GM08714 (cell line): Measurements from ENCODE around the gene MPG.

Experiments used
- H3K4me3 ChIP-seq: fragments of 200-500 bp; sonication (Bioruptor generic); 2 replicates; pipeline ENCODE4 v1.5.1; 2014; ENCODE audit warnings: mild to moderate bottlenecking, low read length, inconsistent platforms
- ZNF274 ChIP-seq: IDR thresholded peaks from 2 replicates; pipeline ENCODE4 v1.6.1; 2012; ENCODE audit warnings: mild to moderate bottlenecking, low read depth, low read length

Gene MPG

GRCh38 chr16:92431-93339, 14.7 kb downstream of the MPG start:
- H3K4me3 ChIP-seq: no peak overlapping the region
- no peak for TF ChIP-seq ZNF274

GRCh38 chr16:94918-95265, 16.9 kb downstream of the MPG start:
- no peak overlapping the region for H3K4me3 ChIP-seq
- TF ChIP-seq ZNF274: no peak

- no peak overlapping the region for H3K4me3 ChIP-seq
- no peak for TF ChIP-seq ZNF274
These were observed 18.9 kb downstream of the MPG start for GRCh38 chr16:96935-97381.

- no peak for TF ChIP-seq ZNF274
These were observed 19.8 kb downstream of the MPG start for GRCh38 chr16:97822-98221.

DNA sequence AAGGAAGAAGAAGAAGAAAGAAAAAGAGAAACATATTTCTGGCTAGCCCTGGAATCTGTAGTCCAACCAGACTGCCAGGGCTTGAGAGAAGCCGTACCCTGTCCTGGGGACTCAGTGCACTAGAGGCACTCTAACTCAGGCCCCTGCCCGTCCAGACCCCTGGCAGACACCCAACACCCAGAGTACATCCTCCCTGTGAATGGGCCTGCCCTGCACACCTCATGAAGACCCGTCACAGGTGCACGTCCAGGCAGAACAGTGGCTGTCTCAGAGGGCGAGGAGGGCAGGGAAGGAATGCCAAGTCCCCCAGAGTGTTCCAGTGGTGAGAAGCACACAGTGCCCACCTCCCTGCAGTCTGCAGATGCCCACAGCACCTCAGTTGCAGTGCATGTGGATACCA, 23.0 kb downstream of the MPG start:
- no peak for TF ChIP-seq ZNF274
- no peak overlapping the region for H3K4me3 ChIP-seq

More at GRCh38 chr16:97822-98221, 19.8 kb downstream of the MPG start:
- no peak overlapping the region for H3K4me3 ChIP-seq

- TF ChIP-seq ZNF274: no peak
These were observed 23.6 kb downstream of the MPG start for GRCh38 chr16:101586-101985.

DNA sequence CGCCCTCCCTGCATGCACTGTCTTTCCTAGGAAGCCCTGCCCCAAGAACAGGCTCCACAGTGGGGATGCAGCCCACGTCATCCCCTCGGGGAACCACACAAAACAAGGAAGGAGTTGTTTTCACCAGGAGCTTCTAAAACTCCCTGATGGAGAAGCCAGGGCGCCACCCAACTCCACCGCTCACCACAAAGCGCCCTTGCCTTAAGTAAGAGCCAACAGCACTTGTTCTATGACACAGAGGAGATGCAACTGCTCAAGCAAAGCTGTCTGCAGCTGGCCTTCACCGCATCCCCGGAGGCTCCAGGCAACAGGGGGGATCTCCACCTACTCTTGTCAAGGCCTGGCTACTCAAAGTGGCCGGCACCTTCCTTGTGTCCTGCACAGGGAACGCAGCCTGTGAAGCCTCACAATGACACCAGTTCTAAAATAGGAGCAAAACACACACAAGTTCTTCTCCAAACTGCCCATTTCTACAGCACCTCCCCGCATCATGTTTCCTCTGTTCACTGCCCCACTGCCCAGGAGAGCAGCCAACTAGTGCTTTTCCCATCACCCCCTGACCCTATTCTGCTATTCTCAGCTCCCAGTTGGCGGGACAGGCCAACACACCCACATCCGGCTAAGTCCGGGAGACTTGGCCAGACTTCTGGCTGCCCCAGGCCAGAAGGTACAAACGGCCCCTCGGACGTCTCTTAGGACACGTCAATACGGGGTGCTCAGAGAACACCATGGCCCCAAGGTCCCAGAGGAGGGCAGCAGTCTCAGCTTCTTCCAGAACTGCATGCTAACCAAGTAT, 24.2 kb downstream of the MPG start:
- TF ChIP-seq ZNF274: no peak
- H3K4me3 ChIP-seq: no peak overlapping the region

More at GRCh38 chr16:101586-101985, 23.6 kb downstream of the MPG start:
- no peak overlapping the region for H3K4me3 ChIP-seq

DNA sequence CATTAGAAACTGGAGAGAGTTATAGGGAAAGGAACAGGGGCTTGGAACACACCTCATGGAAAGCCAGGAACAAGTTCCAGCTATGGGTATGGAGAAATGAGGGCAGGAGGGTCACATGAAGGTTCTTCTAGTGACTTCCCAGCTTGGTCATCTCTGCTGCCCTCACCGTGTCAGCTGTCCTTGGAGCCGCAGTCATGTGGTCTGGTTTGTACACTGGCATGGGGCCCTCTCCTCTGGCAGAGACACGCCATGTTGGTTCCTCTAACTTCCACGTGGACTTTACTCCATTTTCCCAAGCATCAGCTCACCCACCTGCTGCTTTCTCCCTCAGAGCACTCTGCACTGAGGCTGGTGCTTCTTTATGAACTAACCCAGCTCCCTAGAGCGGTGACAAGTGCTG, 26.3 kb downstream of the MPG start:
- TF ChIP-seq ZNF274: no peak
- H3K4me3 ChIP-seq: no peak overlapping the region

DNA sequence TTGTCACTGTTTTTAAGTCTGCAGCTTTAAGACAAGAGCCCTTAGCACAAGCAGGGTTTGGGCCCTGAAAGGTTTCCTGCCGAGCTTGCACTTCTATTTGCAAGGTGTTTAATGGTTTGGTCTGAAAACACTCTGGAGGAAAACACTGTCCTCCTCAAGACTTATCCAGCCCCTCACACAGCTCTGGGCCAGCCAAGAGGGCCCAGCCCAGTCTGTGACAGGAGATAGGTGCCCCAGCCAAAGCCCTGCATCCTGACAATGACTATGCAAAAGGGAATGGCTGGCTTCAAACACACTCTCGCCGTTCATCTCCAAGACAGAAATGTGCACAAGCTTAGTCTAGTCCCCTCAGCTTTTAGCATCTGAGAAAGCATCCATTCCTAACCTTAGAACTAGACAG, 26.9 kb downstream of the MPG start:
- no peak for TF ChIP-seq ZNF274
- no peak overlapping the region for H3K4me3 ChIP-seq

- TF ChIP-seq ZNF274: no peak
- no peak overlapping the region for H3K4me3 ChIP-seq
These were observed 27.5 kb downstream of the MPG start for GRCh38 chr16:105521-105920.

- TF ChIP-seq ZNF274: no peak
- no peak overlapping the region for H3K4me3 ChIP-seq
These were observed 28.7 kb downstream of the MPG start for GRCh38 chr16:106623-107324.

GRCh38 chr16:112153-112840, 34.3 kb downstream of the MPG start:
- no peak overlapping the region for H3K4me3 ChIP-seq
- TF ChIP-seq ZNF274: no peak

DNA sequence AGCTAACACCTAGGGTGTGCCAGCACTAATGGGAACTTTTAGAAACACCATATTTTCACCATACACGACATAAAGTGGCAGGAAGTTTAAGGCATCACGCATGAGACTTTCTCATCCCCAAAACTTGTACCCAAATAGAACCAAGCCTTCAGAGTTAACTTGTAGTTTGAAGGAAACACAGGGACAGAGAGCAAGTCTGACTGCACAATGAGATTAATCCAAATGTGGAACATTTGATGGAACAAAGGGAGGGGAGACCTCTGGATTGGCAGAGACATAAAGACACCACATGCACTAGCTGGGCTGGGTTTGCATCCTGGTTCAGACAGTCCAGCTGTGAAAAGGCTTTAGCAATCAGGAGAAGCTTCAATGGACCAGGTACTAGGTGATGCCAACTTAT, 36.3 kb downstream of the MPG start:
- H3K4me3 ChIP-seq: no peak overlapping the region
- TF ChIP-seq ZNF274: no peak

DNA sequence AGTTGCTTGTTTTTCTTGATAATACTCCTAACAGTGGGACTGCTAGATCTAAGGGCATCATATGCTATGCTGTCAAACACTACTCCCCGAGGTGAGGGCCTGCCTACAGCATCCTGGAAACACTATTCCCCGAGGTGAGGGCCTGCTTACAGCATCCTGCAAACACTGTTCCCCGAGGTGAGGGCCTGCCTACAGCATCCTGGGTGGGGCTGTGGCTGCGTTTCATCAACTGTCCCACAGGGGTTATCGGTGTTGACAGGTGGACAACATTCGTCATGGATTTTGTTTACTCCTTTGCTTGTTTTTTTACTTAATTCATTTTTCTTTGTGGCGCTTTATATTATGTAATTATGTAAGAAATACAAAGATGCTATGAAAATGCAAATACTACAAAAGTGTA, 38.0 kb downstream of the MPG start:
- TF ChIP-seq ZNF274: no peak
- H3K4me3 ChIP-seq: no peak overlapping the region
